PC-3 (cell line): ENCODE data around the gene MSTO1. TPM values are rescaled to one million over a fixed set of nuclear protein-coding genes. Genes with fewer than 3 reads are reported as not detected.
"Not testable (repeated sequence)": the region's sequence is repeated elsewhere in the genome, so short reads cannot be mapped to it uniquely, and the experiment has no call there.

ENCODE experiments used
- ATAC-seq: fragments of 200-7000 bp; cut with Tn5 transposase; 2 replicates; pipeline ENCODE4 v1.9.1; 2020; ENCODE audit warnings: mild to moderate bottlenecking, moderate library complexity
- BruUV-seq: library from RNA; stranded (reverse); fragments of 400-500 nt; replicated peaks from 2 replicates; lab custom pipeline; 2021; lab: Mats Ljungman, UMichigan
- CTCF ChIA-PET: fragments of 300-600 bp; sonication (Branson Sonifier 250); formaldehyde crosslinking; loops from one replicate; lab custom pipeline; 2022; ENCODE audit warnings: antibody characterized with exemption; lab: Charles Lee
- POLR2A ChIA-PET: fragments of 300-600 bp; sonication (Branson Sonifier 250); formaldehyde crosslinking; loops from one replicate; lab custom pipeline; 2022; ENCODE audit warnings: antibody characterized with exemption; ENCODE audit not compliant: unreplicated experiment; lab: Charles Lee
- DNase-seq: peaks from one replicate; pipeline ENCODE4 v3.0.0-alpha.2; 2015
- H2AFZ ChIP-seq: fragments of 300-600 bp; sonication (generic); 2 replicates; pipeline ENCODE4 v1.6.0; 2016; ENCODE audit warnings: antibody characterized with exemption, low read length
- H3F3A ChIP-seq: fragments of 300-600 bp; sonication (generic); one replicate; pipeline ENCODE4 v1.6.0; 2017; ENCODE audit warnings: antibody characterized with exemption, low read length, control low read depth, mild to moderate bottlenecking; ENCODE audit not compliant: unreplicated experiment
- H3K27ac ChIP-seq: fragments of 300-600 bp; sonication (generic); 2 replicates; pipeline ENCODE4 v1.5.1; 2016; ENCODE audit warnings: mild to moderate bottlenecking, low read length
- H3K27me3 ChIP-seq: fragments of 300-600 bp; sonication (generic); 2 replicates; pipeline ENCODE4 v1.6.1; 2016; ENCODE audit warnings: low read length, mixed read lengths
- H3K36me3 ChIP-seq: fragments of 300-600 bp; sonication (generic); 2 replicates; pipeline ENCODE4 v1.6.1; 2016; ENCODE audit warnings: low read depth, mixed run types, low read length, mixed read lengths
- H3K4me1 ChIP-seq: fragments of 300-600 bp; sonication (generic); 2 replicates; pipeline ENCODE4 v1.5.1; 2016; ENCODE audit warnings: low read length; ENCODE audit not compliant: insufficient read depth
- H3K4me2 ChIP-seq: fragments of 300-600 bp; sonication (generic); 2 replicates; pipeline ENCODE4 v1.6.0; 2016; ENCODE audit warnings: low read length
- H3K4me3 ChIP-seq: fragments of 300-600 bp; sonication (generic); 2 replicates; pipeline ENCODE4 v1.5.1; 2016; ENCODE audit warnings: mild to moderate bottlenecking, low read length, mixed read lengths
- H3K79me2 ChIP-seq: fragments of 300-600 bp; sonication (generic); 2 replicates; pipeline ENCODE4 v1.6.1; 2017; ENCODE audit warnings: low read length, mixed read lengths
- H3K9ac ChIP-seq: fragments of 300-600 bp; sonication (generic); 2 replicates; pipeline ENCODE4 v1.6.0; 2016; ENCODE audit warnings: mild to moderate bottlenecking, low read length
- H3K9me2 ChIP-seq: fragments of 300-600 bp; sonication (generic); replicated peaks from 2 replicates; pipeline ENCODE4 v1.6.1; 2016; ENCODE audit warnings: mixed run types, low read length, mixed read lengths
- H3K9me3 ChIP-seq: fragments of 300-600 bp; sonication (generic); 2 replicates; pipeline ENCODE4 v1.6.1; 2016; ENCODE audit warnings: low read length, mixed read lengths
- H4K20me1 ChIP-seq: fragments of 300-600 bp; sonication (generic); 2 replicates; pipeline ENCODE4 v1.6.1; 2016; ENCODE audit warnings: low read length, mixed read lengths
- EZH2 ChIP-seq: fragments of 300-600 bp; sonication (generic); IDR thresholded peaks from one replicate; pipeline ENCODE4 v1.6.1; 2017; ENCODE audit warnings: antibody characterized with exemption, mild to moderate bottlenecking, low read length; ENCODE audit not compliant: unreplicated experiment
- EZH2phosphoT487 ChIP-seq: fragments of 300-600 bp; sonication (generic); IDR thresholded peaks from 2 replicates; pipeline ENCODE4 v1.6.1; 2018; ENCODE audit warnings: mild to moderate bottlenecking, antibody characterized with exemption, low read length, borderline replicate concordance
- intact Hi-C: fragments of 100-400 bp; cut with micrococcal nuclease; formaldehyde crosslinking; loops from 2 replicates; pipeline ENCODE4 v1.9.0; 2023
- total RNA-seq: library from RNA; depleted of rRNA; stranded (reverse); fragments of >200 nt; gene quantifications from 2 replicates; pipeline ENCODE4 v1.2.3, GENCODE V29; 2014; rRNA removed

MSTO1 gene
- total RNA-seq, 1 experiment from 2014 or later, result 80.3 TPM

GRCh38 chr1:155657463-155657862 lies 47.4 kb downstream of the MSTO1 start:
- H3K4me1 ChIP-seq, result peaks cover 9% of the 10 kb centered on the region

GRCh38 chr1:155661239-155661638 lies 51.2 kb downstream of the MSTO1 start:
- H3K9ac ChIP-seq, H4K20me1 ChIP-seq, H3K4me2 ChIP-seq, DNase-seq, ATAC-seq, H3K27me3 ChIP-seq, H3K4me3 ChIP-seq, H3K27ac ChIP-seq, H3K9me3 ChIP-seq, BruUV-seq, H3K4me1 ChIP-seq, H2AFZ ChIP-seq, intact Hi-C loops, CTCF ChIA-PET, H3F3A ChIP-seq, H3K79me2 ChIP-seq, POLR2A ChIA-PET, H3K9me2 ChIP-seq: not testable (repeated sequence)
- peaks cover 49% of the 10 kb centered on the region for H3K36me3 ChIP-seq

More at GRCh38 chr1:155657463-155657862, 47.4 kb downstream of the MSTO1 start:
- H2AFZ ChIP-seq, result no peak overlapping the region
- H3K9me3 ChIP-seq, result no peaks in the 10 kb centered on the region
- H3K36me3 ChIP-seq, result peaks cover 32% of the 10 kb centered on the region
- H3F3A ChIP-seq, result no peaks in the 10 kb centered on the region
- no peaks in the 10 kb centered on the region for H3K9me2 ChIP-seq
- no peak overlapping the region for H3K27ac ChIP-seq
- ChIA-PET POLR2A (no interaction called here), CTCF (no interaction called here)
- H4K20me1 ChIP-seq, result no peaks in the 10 kb centered on the region
- no TSS peak for BruUV-seq
- no peaks in the 10 kb centered on the region for H3K27me3 ChIP-seq
- intact Hi-C loops, result loop anchor here (10.0 kb wide), 1 partner anchor 67 kb away; no protein-coding TSS in a partner anchor
- ATAC-seq (no peak), DNase-seq (peak; percentile 11)
- H3K79me2 ChIP-seq, result no peaks in the 10 kb centered on the region
- no peak overlapping the region for H3K4me2 ChIP-seq
- no peak overlapping the region for H3K4me3 ChIP-seq
- TF ChIP-seq EZH2, result no peak
- no peak for TF ChIP-seq EZH2phosphoT487
- H3K9ac ChIP-seq, result no peak overlapping the region

Other genes starting within 250 kb of the MSTO1 start
- gene ASH1L, start 47.4 kb upstream of the MSTO1 start, total RNA-seq, result 27.6 and 38.9 TPM in 2 replicates
- 37.6 TPM in 2 replicates for gene YY1AP1, start 78.6 kb downstream of the MSTO1 start, total RNA-seq
- gene DAP3, start 78.9 kb downstream of the MSTO1 start, total RNA-seq, result 144 and 163 TPM in 2 replicates
- 31.2 and 43.9 TPM in 2 replicates for gene GON4L, start 247.0 kb downstream of the MSTO1 start, total RNA-seq
- gene SYT11, start 249.3 kb downstream of the MSTO1 start, total RNA-seq, result 0.29 and 0.44 TPM in 2 replicates